ENCODE measurements around the gene AJAP1. TPM values are rescaled to one million over a fixed set of nuclear protein-coding genes. Genes with fewer than 3 reads are reported as not detected.

The AJAP1 gene
- total and polyA plus RNA-seq, 2 of the 13 experiments (the other 11 are each of a cell fraction or from before 2014, with no cell fraction given), result not detected

GRCh38 chr1:4637616-4638344 lies 16.6 kb upstream of the AJAP1 start:
- Histone ChIP-seq H3K9ac (ENCODE audit: insufficient read depth, low read depth, low read length) (no peak overlapping the region), H2AFZ (ENCODE audit: low read length) (no peak overlapping the region), H4K20me1 (ENCODE audit: insufficient read depth, low read length) (no peaks in the 10 kb centered on the region), H3K4me1 (ENCODE audit: insufficient read depth, low read length) (no peaks in the 10 kb centered on the region), H3K9me3 (ENCODE audit: low read length) (no peaks in the 10 kb centered on the region), H3K4me2 (ENCODE audit: low read depth, low read length) (no peak overlapping the region), H3K79me2 (ENCODE audit: insufficient read depth, low read length) (no peaks in the 10 kb centered on the region), H3K27ac (ENCODE audit: extremely low read length, insufficient read depth, low read length) (no peak overlapping the region), H3K4me3 (replicated peaks in 1 of 3; ENCODE audit: insufficient read depth in 1 of 3, low read depth in 2 of 3, low read length in 3 of 3) (no peak overlapping the region), H3K27me3 (ENCODE audit: control insufficient read depth in 1 of 2, insufficient read depth in 2 of 2, low read length in 2 of 2) (peaks cover 0 to 34% of the 10 kb centered on the region in 2 experiments; a peak in 2 of 5 replicates), H3K36me3 (replicated peaks in 1 of 2; ENCODE audit: control insufficient read depth in 1 of 2, insufficient read depth in 2 of 2, low read length in 2 of 2) (no peaks in the 10 kb centered on the region)
- FAIRE-seq (no peak), ATAC-seq (no peak), DNase-seq (ENCODE audit: low spot score) (no peak)
- ChIA-PET POLR2A (no interaction called here), CTCF (ENCODE audit: low intra/inter-chr PET ratio, low total read pairs) (no interaction called here)
- intact Hi-C loops (cut with micrococcal nuclease; ENCODE audit: unreplicated experiment) (no loop called here), in situ Hi-C loops (cut with HindIII; ENCODE audit: extremely low pct_ligation_motif_present, low pct_unique_long_range_greater_than_20kb) (no loop called here)
- no TSS peak for BruUV-seq (replicated peaks)
- TF ChIP-seq E2F5 (CRISPR knock-in tag; conservative IDR thresholded peaks at IDR 0.05), result no peak
- TF ChIP-seq ZNF782 (CRISPR knock-in tag; IDR thresholded peaks at IDR 0.05; ENCODE audit: borderline replicate concordance), result no peak
- TF ChIP-seq NBN (conservative IDR thresholded peaks at IDR 0.05), result no peak
- no peak for TF ChIP-seq RFX5 (IDR thresholded peaks at IDR 0.05; ENCODE audit: low read depth, low read length)
- WGBS (ENCODE audit: low lambda C conversion rate), result 40% methylated on average over 18 of the region's 34 CpGs

DNA sequence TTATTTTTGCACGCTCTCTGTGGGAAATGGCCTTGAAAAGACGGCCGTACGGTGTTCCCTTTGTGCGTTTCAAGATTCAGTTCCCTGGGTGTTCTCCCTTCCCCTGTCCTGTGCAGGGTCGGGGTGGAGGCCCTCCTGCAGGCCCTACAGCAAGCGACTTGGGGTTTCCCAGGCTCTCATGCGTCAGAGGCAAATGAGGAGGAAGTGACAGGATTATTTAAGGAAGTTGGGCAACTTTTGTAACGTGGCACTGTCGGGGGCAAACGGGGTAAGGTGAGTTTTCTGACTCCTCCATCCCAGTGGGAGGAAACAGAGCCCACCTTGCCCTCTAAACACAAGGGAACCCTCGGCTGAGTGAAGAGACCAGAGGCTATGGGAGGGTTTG lies 16.1 kb upstream of the AJAP1 start:
- FAIRE-seq (no peak), DNase-seq (ENCODE audit: low spot score) (no peak), ATAC-seq (no peak)
- ChIA-PET CTCF (ENCODE audit: low intra/inter-chr PET ratio, low total read pairs) (no interaction called here), POLR2A (no interaction called here)
- BruUV-seq (replicated peaks), result no TSS peak
- Histone ChIP-seq H3K27ac (ENCODE audit: extremely low read length, insufficient read depth, low read length) (no peak overlapping the region), H3K4me1 (ENCODE audit: insufficient read depth, low read length) (no peaks in the 10 kb centered on the region), H2AFZ (ENCODE audit: low read length) (no peak overlapping the region), H4K20me1 (ENCODE audit: insufficient read depth, low read length) (no peaks in the 10 kb centered on the region), H3K27me3 (ENCODE audit: control insufficient read depth in 1 of 2, insufficient read depth in 2 of 2, low read length in 2 of 2) (peaks cover 0 to 34% of the 10 kb centered on the region in 2 experiments; a peak in 2 of 5 replicates), H3K36me3 (replicated peaks in 1 of 2; ENCODE audit: control insufficient read depth in 1 of 2, insufficient read depth in 2 of 2, low read length in 2 of 2) (no peaks in the 10 kb centered on the region), H3K79me2 (ENCODE audit: insufficient read depth, low read length) (no peaks in the 10 kb centered on the region), H3K4me2 (ENCODE audit: low read depth, low read length) (no peak overlapping the region), H3K9me3 (ENCODE audit: low read length) (no peaks in the 10 kb centered on the region), H3K9ac (ENCODE audit: insufficient read depth, low read depth, low read length) (no peak overlapping the region), H3K4me3 (replicated peaks in 1 of 3; ENCODE audit: insufficient read depth in 1 of 3, low read depth in 2 of 3, low read length in 3 of 3) (no peak overlapping the region)
- intact Hi-C loops (cut with micrococcal nuclease; ENCODE audit: unreplicated experiment) (no loop called here), in situ Hi-C loops (cut with HindIII; ENCODE audit: extremely low pct_ligation_motif_present, low pct_unique_long_range_greater_than_20kb) (no loop called here)
- WGBS (ENCODE audit: low lambda C conversion rate), result 46% methylated on average over 11 of the region's 12 CpGs
- TF ChIP-seq FOXP1 (IDR thresholded peaks at IDR 0.05), result no peak
- no peak for TF ChIP-seq FOXP1 (CRISPR knock-in tag; IDR thresholded peaks at IDR 0.05)
- TF ChIP-seq, protein P1, sequence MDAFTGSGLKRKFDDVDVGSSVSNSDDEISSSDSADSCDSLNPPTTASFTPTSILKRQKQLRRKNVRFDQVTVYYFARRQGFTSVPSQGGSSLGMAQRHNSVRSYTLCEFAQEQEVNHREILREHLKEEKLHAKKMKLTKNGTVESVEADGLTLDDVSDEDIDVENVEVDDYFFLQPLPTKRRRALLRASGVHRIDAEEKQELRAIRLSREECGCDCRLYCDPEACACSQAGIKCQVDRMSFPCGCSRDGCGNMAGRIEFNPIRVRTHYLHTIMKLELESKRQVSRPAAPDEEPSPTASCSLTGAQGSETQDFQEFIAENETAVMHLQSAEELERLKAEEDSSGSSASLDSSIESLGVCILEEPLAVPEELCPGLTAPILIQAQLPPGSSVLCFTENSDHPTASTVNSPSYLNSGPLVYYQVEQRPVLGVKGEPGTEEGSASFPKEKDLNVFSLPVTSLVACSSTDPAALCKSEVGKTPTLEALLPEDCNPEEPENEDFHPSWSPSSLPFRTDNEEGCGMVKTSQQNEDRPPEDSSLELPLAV (CRISPR knock-in tag; conservative IDR thresholded peaks at IDR 0.05; ENCODE audit: low read depth), result no peak
- TF ChIP-seq AGO2 (optimal IDR thresholded peaks at IDR 0.05; ENCODE audit: low read depth, low read length), result no peak
- TF ChIP-seq CHD2 (IDR thresholded peaks at IDR 0.05; ENCODE audit: low read depth, low read length), result no peak
- TF ChIP-seq PHF8 (CRISPR knock-in tag; IDR thresholded peaks at IDR 0.05), result no peak
- TF ChIP-seq ZNF883 (CRISPR knock-in tag; IDR thresholded peaks at IDR 0.05; ENCODE audit: not compliant biosample characterization), result no peak
- no peak for TF ChIP-seq ZNF414 (CRISPR knock-in tag; IDR thresholded peaks at IDR 0.05)
- TF ChIP-seq ZNF296 (CRISPR knock-in tag; conservative IDR thresholded peaks at IDR 0.05), result no peak
- no peak for TF ChIP-seq CENPT (CRISPR knock-in tag; IDR thresholded peaks at IDR 0.05; ENCODE audit: low read depth)
- TF ChIP-seq ZNF598 (CRISPR knock-in tag; IDR thresholded peaks at IDR 0.05; ENCODE audit: borderline replicate concordance), result no peak
- TF ChIP-seq, protein P2, sequence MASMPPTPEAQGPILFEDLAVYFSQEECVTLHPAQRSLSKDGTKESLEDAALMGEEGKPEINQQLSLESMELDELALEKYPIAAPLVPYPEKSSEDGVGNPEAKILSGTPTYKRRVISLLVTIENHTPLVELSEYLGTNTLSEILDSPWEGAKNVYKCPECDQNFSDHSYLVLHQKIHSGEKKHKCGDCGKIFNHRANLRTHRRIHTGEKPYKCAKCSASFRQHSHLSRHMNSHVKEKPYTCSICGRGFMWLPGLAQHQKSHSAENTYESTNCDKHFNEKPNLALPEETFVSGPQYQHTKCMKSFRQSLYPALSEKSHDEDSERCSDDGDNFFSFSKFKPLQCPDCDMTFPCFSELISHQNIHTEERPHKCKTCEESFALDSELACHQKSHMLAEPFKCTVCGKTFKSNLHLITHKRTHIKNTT (CRISPR knock-in tag; IDR thresholded peaks at IDR 0.05), result no peak
